Prostate gland (tissue), 2 donors: ENCODE data around the gene DAGLA. TPM values are rescaled to one million over a fixed set of nuclear protein-coding genes. Genes with fewer than 3 reads are reported as not detected.

Experiments
- DNase-seq: peaks from one replicate; pipeline ENCODE4 v3.0.0-alpha.2; 2019; ENCODE audit warnings: low spot score
- H3K27ac ChIP-seq, 2 donors: fragments of 200-600 bp; sonication (generic); 2 replicates each; pipeline ENCODE4 v1.5.1; 2017 to 2019
- H3K27me3 ChIP-seq: fragments of 200-600 bp; sonication (generic); replicated peaks from 2 replicates; pipeline ENCODE4 v1.5.1; 2019; ENCODE audit not compliant: insufficient read depth
- H3K36me3 ChIP-seq, 2 donors: fragments of 200-600 bp; sonication (generic); 1 replicate in 1 of 2; 2 replicates in 1 of 2; pipeline versions ENCODE4 v1.5.1 to v1.8.1; 2017 to 2019
- H3K4me1 ChIP-seq: fragments of 200-600 bp; sonication (generic); replicated peaks from 2 replicates; pipeline ENCODE4 v1.5.1; 2019
- H3K4me3 ChIP-seq, 2 donors: fragments of 200-600 bp; sonication (generic); 2 replicates each; pipeline ENCODE4 v1.5.1; 2017 to 2019
- H3K9me3 ChIP-seq: fragments of 200-600 bp; sonication (generic); 2 replicates; pipeline ENCODE4 v1.5.1; 2017
- CTCF ChIP-seq, 4 experiments: fragments of 200-600 bp in 2 of 4; fragments of 450-650 bp in 2 of 4; sonication (generic) in 2 of 4; IDR thresholded peaks; 1 replicate in 3 of 4; 2 replicates in 1 of 4; pipeline ENCODE4 v1.5.1; 2016 to 2019; ENCODE audit warnings: antibody characterized with exemption in 4 of 4, mild to moderate bottlenecking in 2 of 4, moderate library complexity in 2 of 4
- POLR2A ChIP-seq: fragments of 450-650 bp; IDR thresholded peaks from one replicate; pipeline ENCODE4 v1.6.1; 2016; ENCODE audit warnings: antibody characterized with exemption, mild to moderate bottlenecking
- POLR2AphosphoS5 ChIP-seq: sonication (generic); formaldehyde crosslinking; IDR thresholded peaks from one replicate; pipeline ENCODE4 v1.6.1; 2017; ENCODE audit warnings: antibody characterized with exemption
- WGBS: methylation state at CpG from one replicate; pipeline ENCODE4 v1.1.5; 2018; 5-methylcytosine and 5-hydroxymethylcytosine counted together
- intact Hi-C: fragments of 100-400 bp; cut with DNase I; formaldehyde crosslinking; loops from one replicate; pipeline ENCODE4 v1.14.2; 2022
- total RNA-seq, 2 donors: library from RNA; depleted of rRNA; stranded (reverse); fragments of >200 nt; gene quantifications; one replicate each; pipeline ENCODE4 v1.1.0, GENCODE V29; 2016

Gene DAGLA
- total RNA-seq, 2 donors from 2014 or later, result 10.8 to 12.2 TPM

DNA sequence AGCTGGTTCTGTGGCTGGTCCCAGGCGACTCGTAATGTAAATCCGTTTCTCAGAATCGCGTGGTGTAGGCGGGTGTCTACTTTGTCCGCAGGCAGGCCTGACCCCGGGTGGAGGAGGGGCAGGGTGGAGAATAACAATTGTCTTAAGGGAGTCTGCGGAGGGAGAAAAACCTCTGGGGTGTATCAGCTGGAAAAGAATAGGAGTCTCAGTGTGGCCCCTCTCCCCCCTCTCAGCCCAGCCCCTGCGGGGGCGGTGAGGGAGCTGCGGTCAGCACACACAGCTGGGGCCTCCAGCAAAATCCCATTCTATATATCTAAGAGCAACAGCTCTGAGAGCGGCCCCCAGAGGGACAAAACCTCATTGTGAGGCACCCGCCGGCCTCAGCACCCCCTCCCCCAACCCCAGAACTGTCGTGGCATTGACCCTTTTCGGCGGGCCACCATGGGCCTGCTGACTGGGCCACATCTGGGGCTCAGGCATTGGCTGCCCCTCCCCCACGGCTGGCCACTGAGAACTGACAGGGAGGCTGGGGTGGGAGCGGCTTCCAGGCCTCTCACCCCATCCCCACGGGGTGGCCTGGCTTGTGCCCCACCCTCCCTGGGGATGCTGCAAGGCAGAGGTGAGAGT, 69.5 kb downstream of the DAGLA start:
- WGBS, result 55% methylated on average over 20 of the region's 21 CpGs
- Histone ChIP-seq H3K4me1 (no peaks in the 10 kb centered on the region), H3K27ac (no peak overlapping the region), H3K36me3 (no peaks in the 10 kb centered on the region), H3K9me3 (no peaks in the 10 kb centered on the region), H3K4me3 (no peak overlapping the region), H3K27me3 (no peaks in the 10 kb centered on the region)
- no peak for DNase-seq
- TF ChIP-seq POLR2AphosphoS5 (no peak), CTCF (IDR thresholded peaks at IDR 0.05) (no peak), POLR2A (no peak)
- intact Hi-C loops, result loop anchor here (5.0 kb wide), 1 partner anchor 358 kb away; no protein-coding TSS in a partner anchor

- Histone ChIP-seq H3K27me3 (no peaks in the 10 kb centered on the region), H3K9me3 (no peaks in the 10 kb centered on the region), H3K4me1 (no peaks in the 10 kb centered on the region), H3K4me3 (no peak overlapping the region), H3K36me3 (no peaks in the 10 kb centered on the region), H3K27ac (no peak overlapping the region)
- no peak for DNase-seq
- WGBS, result 96% methylated on average over 5 of the region's 5 CpGs
- no peak for TF ChIP-seq POLR2A
- no peak for TF ChIP-seq CTCF (IDR thresholded peaks at IDR 0.05)
- TF ChIP-seq POLR2AphosphoS5, result no peak
- intact Hi-C loops, result no loop called here
These were observed 70.6 kb downstream of the DAGLA start for GRCh38 chr11:61750631-61751273.

GRCh38 chr11:61751384-61751783, 71.2 kb downstream of the DAGLA start:
- TF ChIP-seq POLR2AphosphoS5 (no peak), POLR2A (no peak), CTCF (IDR thresholded peaks at IDR 0.05) (no peak)
- Histone ChIP-seq H3K4me1 (no peaks in the 10 kb centered on the region), H3K27ac (no peak overlapping the region), H3K4me3 (no peak overlapping the region), H3K9me3 (no peaks in the 10 kb centered on the region), H3K27me3 (no peaks in the 10 kb centered on the region), H3K36me3 (no peaks in the 10 kb centered on the region)
- 90% methylated on average over 14 of the region's 14 CpGs for WGBS
- no peak for DNase-seq
- intact Hi-C loops, result no loop called here

GRCh38 chr11:61752117-61752924, 72.1 kb downstream of the DAGLA start, which contains the start of gene MYRF:
Gene MYRF (plus strand): TSS chr11:61752636. CDS start chr11:61752745, 109 bp downstream.
- TF ChIP-seq POLR2AphosphoS5 (no peak), CTCF (IDR thresholded peaks at IDR 0.05) (peak in 2 of 4 experiments; percentile 40 to 59)
- Histone ChIP-seq H3K27me3 (no peaks in the 10 kb centered on the region), H3K4me1 (no peaks in the 10 kb centered on the region), H3K27ac (no peak within 1 kb of the TSS), H3K9me3 (no peaks in the 10 kb centered on the region), H3K4me3 (peak within 1 kb of the TSS; percentile 22 to 25), H3K36me3 (no peaks in the 10 kb centered on the region)
- 6% methylated on average over 36 of the region's 93 CpGs for WGBS
- intact Hi-C loops, result no loop called here
- DNase-seq, result peak; percentile 19
